Esophagus muscularis mucosa (tissue), 3 donors: ENCODE results near the gene NAV3.

Experiments
- POLR2AphosphoS5 ChIP-seq, 2 donors: sonication (generic); formaldehyde crosslinking; IDR thresholded peaks; one replicate each; pipeline ENCODE4 v1.6.1; 2017; ENCODE audit warnings: antibody characterized with exemption in 2 of 2
- TF ChIP-seq, protein P1 (sequence below), 3 experiments: fragments of 200-600 bp in 2 of 3; fragments of 450-650 bp in 1 of 3; sonication (generic) in 2 of 3; IDR thresholded peaks; one replicate each; pipeline ENCODE4 v1.5.1; 2017 to 2019; ENCODE audit warnings: antibody characterized with exemption in 3 of 3, mild to moderate bottlenecking in 2 of 3, moderate library complexity in 1 of 3

DNA sequence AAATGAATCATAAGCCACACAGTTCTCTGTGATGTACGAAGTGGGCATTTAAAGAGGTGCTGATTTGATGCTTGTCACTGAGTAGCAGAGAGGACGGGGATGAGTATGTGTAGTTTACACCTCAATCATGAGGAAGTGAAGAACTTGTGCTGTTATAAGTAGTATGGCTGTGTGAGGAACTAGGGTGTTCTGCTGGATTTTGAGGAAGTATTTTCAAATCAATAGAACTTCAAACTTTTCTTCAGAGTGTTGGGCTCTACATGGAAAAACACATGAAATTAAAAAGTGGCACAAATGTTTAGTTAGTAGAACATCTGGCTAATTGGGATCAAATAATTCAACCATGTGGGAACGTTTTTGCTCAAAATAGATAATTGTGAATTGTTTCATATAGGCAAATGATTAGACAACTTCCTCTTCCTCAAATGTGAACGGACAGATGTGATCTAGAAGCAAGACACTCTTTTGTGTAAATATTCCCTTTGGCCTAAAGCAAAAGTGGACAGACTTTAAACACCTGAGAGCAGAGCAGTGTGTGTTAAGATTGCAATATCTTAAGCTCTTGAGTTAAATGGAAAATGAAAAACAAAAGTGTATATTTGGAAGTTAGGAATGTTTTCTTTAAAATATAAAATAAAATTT lies 168.5 kb downstream of the NAV3 start:
- TF ChIP-seq, protein P1, sequence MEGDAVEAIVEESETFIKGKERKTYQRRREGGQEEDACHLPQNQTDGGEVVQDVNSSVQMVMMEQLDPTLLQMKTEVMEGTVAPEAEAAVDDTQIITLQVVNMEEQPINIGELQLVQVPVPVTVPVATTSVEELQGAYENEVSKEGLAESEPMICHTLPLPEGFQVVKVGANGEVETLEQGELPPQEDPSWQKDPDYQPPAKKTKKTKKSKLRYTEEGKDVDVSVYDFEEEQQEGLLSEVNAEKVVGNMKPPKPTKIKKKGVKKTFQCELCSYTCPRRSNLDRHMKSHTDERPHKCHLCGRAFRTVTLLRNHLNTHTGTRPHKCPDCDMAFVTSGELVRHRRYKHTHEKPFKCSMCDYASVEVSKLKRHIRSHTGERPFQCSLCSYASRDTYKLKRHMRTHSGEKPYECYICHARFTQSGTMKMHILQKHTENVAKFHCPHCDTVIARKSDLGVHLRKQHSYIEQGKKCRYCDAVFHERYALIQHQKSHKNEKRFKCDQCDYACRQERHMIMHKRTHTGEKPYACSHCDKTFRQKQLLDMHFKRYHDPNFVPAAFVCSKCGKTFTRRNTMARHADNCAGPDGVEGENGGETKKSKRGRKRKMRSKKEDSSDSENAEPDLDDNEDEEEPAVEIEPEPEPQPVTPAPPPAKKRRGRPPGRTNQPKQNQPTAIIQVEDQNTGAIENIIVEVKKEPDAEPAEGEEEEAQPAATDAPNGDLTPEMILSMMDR (IDR thresholded peaks at IDR 0.05) = no peak
- TF ChIP-seq POLR2AphosphoS5 (IDR thresholded peaks at IDR 0.05) = no peak
